Measurements from ENCODE around the gene SLITRK1. TPM values are rescaled to one million over a fixed set of nuclear protein-coding genes. Genes with fewer than 3 reads are reported as not detected.

The SLITRK1 gene
- total and polyA plus RNA-seq, 4 donors: 10.1 to 36.1 (median 32.7) TPM

- Histone ChIP-seq H3K27me3 (ENCODE audit: control insufficient read depth, insufficient read depth, low read length) (peaks cover 9% of the 10 kb centered on the region), H3K9me3 (ENCODE audit: control insufficient read depth, insufficient read depth, low read length) (no peaks in the 10 kb centered on the region), H3K36me3 (ENCODE audit: control insufficient read depth, insufficient read depth, low read length) (no peaks in the 10 kb centered on the region), H3K4me1 (ENCODE audit: control insufficient read depth, insufficient read depth, low read length) (peaks cover 17% of the 10 kb centered on the region), H3K27ac (ENCODE audit: low read depth, low read length) (no peak overlapping the region), H3K4me3 (ENCODE audit: low read depth, low read length) (no peak overlapping the region)
- DNase-seq (ENCODE audit: low read depth in 4 of 6, low spot score in 6 of 6): no peak
Measured at GRCh38 chr13:83884141-83884540, 1.9 kb upstream of the SLITRK1 start.

DNA sequence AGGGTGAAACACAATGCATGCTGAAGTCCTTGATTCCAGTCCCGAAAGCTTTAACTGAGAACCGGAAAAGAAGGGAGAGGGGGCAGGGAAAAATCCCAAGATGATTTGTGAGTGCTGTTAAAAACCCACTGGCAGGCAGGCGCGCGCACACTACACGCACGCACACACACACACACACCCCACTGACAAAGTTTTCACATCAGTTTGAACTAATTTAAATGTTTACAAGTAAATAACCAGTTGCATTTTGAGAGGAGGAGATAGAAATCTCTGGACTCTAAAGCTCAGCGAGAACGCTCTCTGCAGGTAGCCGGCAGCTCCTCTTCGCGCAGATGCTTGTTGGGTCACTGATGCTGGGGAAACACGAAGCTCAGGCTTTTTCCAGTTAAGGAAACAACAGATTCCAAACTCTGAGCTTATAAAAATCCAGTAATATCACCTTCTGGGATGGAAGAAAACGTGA lies 818 bp upstream of the SLITRK1 start:
- Histone ChIP-seq H3K36me3 (ENCODE audit: control insufficient read depth, insufficient read depth, low read length) (no peaks in the 10 kb centered on the region), H3K9me3 (ENCODE audit: control insufficient read depth, insufficient read depth, low read length) (no peaks in the 10 kb centered on the region), H3K4me1 (ENCODE audit: control insufficient read depth, insufficient read depth, low read length) (peaks cover 23% of the 10 kb centered on the region), H3K4me3 (ENCODE audit: low read depth, low read length) (peak overlapping the region; percentile 70), H3K27me3 (ENCODE audit: control insufficient read depth, insufficient read depth, low read length) (peaks cover 14% of the 10 kb centered on the region), H3K27ac (ENCODE audit: low read depth, low read length) (no peak overlapping the region)
- 2% methylated on average over 7 of the region's 14 CpGs for WGBS (ENCODE audit: insufficient coverage)
- DNase-seq (ENCODE audit: low read depth in 4 of 6, low spot score in 6 of 6): peak in 2 of 6 donors; percentile 64 to 81

GRCh38 chr13:83882606-83882959 lies 309 bp upstream of the SLITRK1 start:
- no CpG with 5 or more reads among the region's 9 CpGs for WGBS (ENCODE audit: insufficient coverage)
- H3K4me3 ChIP-seq (ENCODE audit: low read depth, low read length): peak overlapping the region; percentile 70

DNA sequence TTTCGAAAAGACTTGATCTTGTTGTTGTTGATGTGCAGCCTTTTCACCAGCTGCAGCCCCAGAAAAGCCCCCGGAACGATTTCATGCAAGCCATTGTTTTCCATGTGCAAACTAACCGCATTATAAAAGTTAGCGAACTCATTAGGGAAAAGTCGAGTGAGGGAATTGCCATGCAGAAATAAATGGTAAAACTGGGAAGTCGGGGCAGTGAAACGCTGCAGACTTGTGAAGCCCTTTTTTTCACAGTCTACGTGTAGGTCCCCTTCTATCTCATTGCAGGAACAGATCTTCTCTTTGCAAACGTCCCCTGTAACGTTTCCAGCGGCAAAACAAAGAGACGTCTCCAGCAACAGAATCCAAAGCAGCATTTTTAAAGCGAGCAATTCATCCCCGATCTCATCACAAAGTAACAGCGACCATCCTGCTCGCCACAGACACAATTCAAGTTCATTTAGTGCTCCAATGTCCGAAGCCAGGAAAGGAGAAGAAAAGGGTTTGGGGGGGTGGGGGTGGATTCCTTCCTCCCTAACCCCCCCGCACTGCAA lies 1.1 kb downstream of the SLITRK1 start:
- peak overlapping the region; percentile 70 for H3K4me3 ChIP-seq (ENCODE audit: low read depth, low read length)
- H3K9me3 ChIP-seq (ENCODE audit: control insufficient read depth, insufficient read depth, low read length): no peaks in the 10 kb centered on the region
- DNase-seq (ENCODE audit: low read depth in 4 of 6, low spot score in 6 of 6): peak in 2 of 6 donors; percentile 68 to 86
- H3K4me1 ChIP-seq (ENCODE audit: control insufficient read depth, insufficient read depth, low read length): peaks cover 23% of the 10 kb centered on the region
- 1% methylated on average over 10 of the region's 19 CpGs for WGBS (ENCODE audit: insufficient coverage)
- H3K36me3 ChIP-seq (ENCODE audit: control insufficient read depth, insufficient read depth, low read length): no peaks in the 10 kb centered on the region
- H3K27ac ChIP-seq (ENCODE audit: low read depth, low read length): peak overlapping the region; percentile 69
- H3K27me3 ChIP-seq (ENCODE audit: control insufficient read depth, insufficient read depth, low read length): peaks cover 14% of the 10 kb centered on the region

More at GRCh38 chr13:83882606-83882959, 309 bp upstream of the SLITRK1 start:
- DNase-seq (ENCODE audit: low read depth in 4 of 6, low spot score in 6 of 6): peak in 1 of 6 donors; percentile 36
- peaks cover 23% of the 10 kb centered on the region for H3K4me1 ChIP-seq (ENCODE audit: control insufficient read depth, insufficient read depth, low read length)
- peaks cover 14% of the 10 kb centered on the region for H3K27me3 ChIP-seq (ENCODE audit: control insufficient read depth, insufficient read depth, low read length)
- H3K27ac ChIP-seq (ENCODE audit: low read depth, low read length): peak overlapping the region; percentile 78
- H3K36me3 ChIP-seq (ENCODE audit: control insufficient read depth, insufficient read depth, low read length): no peaks in the 10 kb centered on the region
- no peaks in the 10 kb centered on the region for H3K9me3 ChIP-seq (ENCODE audit: control insufficient read depth, insufficient read depth, low read length)

DNA sequence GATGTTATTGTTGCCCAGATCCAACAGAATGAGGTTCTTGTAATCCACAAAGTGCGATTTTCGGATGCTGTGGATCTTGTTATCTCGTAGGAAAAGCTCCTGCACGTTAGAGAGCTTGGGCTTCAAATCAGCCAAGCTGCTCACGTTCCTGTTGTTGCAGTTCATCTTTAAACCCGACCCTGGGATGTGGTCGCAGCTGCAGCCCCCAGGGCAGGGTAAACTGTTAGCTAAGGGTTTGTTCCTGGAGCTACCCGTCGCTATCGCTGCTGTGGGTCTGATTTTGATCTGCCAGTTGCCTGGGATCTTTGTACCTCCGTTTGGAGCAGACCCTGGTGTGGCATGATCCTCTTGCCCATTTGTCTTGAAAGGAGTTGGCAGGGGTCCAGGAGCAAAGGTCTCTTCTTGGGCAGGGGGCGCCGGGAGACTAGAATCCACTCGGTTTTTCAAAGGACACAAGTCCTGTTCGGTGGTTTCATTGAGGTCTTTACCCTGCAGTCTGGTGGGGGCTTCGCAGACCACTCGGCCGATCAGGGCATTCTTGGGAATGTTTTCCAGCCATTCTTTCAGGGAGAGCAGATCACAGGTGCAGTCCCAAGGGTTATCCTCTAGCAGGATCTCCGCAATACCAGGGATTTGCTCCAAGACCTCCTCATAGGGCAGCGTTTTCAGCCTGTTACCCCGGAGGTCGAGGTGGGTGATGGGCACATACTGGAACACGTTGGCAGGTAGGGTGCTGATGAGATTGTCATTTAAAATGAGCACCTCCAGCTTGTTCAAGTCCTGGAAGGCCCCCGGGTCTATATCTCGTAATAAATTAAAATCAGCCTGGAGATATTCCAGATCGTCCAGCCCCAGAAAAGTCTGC lies 1.8 kb downstream of the SLITRK1 start:
- peak in 2 of 6 donors; percentile 56 to 77 for DNase-seq (ENCODE audit: low read depth in 4 of 6, low spot score in 6 of 6)
- Histone ChIP-seq H3K27ac (ENCODE audit: low read depth, low read length) (peak overlapping the region; percentile 69), H3K36me3 (ENCODE audit: control insufficient read depth, insufficient read depth, low read length) (no peaks in the 10 kb centered on the region), H3K4me1 (ENCODE audit: control insufficient read depth, insufficient read depth, low read length) (peaks cover 23% of the 10 kb centered on the region), H3K9me3 (ENCODE audit: control insufficient read depth, insufficient read depth, low read length) (no peaks in the 10 kb centered on the region), H3K27me3 (ENCODE audit: control insufficient read depth, insufficient read depth, low read length) (peaks cover 14% of the 10 kb centered on the region), H3K4me3 (ENCODE audit: low read depth, low read length) (peak overlapping the region; percentile 70)
- WGBS (ENCODE audit: insufficient coverage): 2% methylated on average over 22 of the region's 26 CpGs

GRCh38 chr13:83879431-83880171 lies 2.7 kb downstream of the SLITRK1 start:
- H3K36me3 ChIP-seq (ENCODE audit: control insufficient read depth, insufficient read depth, low read length): no peaks in the 10 kb centered on the region
- peaks cover 14% of the 10 kb centered on the region for H3K27me3 ChIP-seq (ENCODE audit: control insufficient read depth, insufficient read depth, low read length)
- no peaks in the 10 kb centered on the region for H3K9me3 ChIP-seq (ENCODE audit: control insufficient read depth, insufficient read depth, low read length)
- peak overlapping the region; percentile 69 for H3K27ac ChIP-seq (ENCODE audit: low read depth, low read length)
- DNase-seq (ENCODE audit: low read depth in 4 of 6, low spot score in 6 of 6): peak in 3 of 6 donors; percentile 31 to 82 (median 72)
- peaks cover 23% of the 10 kb centered on the region for H3K4me1 ChIP-seq (ENCODE audit: control insufficient read depth, insufficient read depth, low read length)
- 3% methylated on average over 33 of the region's 33 CpGs for WGBS (ENCODE audit: insufficient coverage)
- peak overlapping the region; percentile 70 for H3K4me3 ChIP-seq (ENCODE audit: low read depth, low read length)

DNA sequence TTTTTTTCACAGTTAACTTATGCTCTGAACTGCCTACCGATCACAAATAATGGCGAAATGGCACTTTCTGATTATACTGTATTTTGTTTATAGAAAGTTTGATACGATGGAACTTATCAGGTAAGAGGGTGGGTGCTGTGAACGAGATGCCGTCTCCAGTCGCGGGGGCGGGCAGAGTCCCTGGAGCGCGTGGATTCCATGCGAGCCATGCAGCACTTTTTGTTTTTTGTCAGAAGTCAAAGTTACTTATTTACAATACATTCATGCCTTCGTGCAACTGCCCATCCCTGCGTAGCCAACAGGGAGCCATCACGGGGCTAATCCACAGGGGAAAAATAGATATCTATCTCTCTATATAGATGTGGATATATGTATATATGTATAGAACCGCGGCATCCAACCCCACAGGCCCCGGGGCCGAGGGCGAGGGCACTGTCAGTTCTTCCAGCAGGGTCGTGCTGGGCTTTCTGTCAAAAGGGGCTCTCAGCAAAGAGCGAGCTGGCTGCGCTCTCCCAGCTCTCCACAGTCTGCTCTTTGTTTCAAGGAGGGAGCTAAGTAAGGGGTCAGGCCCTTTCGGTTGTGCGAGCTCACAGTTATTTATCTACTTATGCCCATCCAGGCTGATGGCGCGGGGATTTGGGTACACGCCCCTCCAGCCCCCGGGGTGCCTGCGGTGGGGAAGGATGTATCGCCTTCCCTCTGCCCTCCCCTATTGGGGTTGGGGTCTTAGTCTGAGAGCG lies 3.4 kb downstream of the SLITRK1 start:
- H3K27me3 ChIP-seq (ENCODE audit: control insufficient read depth, insufficient read depth, low read length): peaks cover 14% of the 10 kb centered on the region
- peaks cover 23% of the 10 kb centered on the region for H3K4me1 ChIP-seq (ENCODE audit: control insufficient read depth, insufficient read depth, low read length)
- WGBS (ENCODE audit: insufficient coverage): 0% methylated on average over 8 of the region's 31 CpGs
- H3K9me3 ChIP-seq (ENCODE audit: control insufficient read depth, insufficient read depth, low read length): no peaks in the 10 kb centered on the region
- H3K4me3 ChIP-seq (ENCODE audit: low read depth, low read length): peak overlapping the region; percentile 70
- no peaks in the 10 kb centered on the region for H3K36me3 ChIP-seq (ENCODE audit: control insufficient read depth, insufficient read depth, low read length)
- peak overlapping the region; percentile 69 for H3K27ac ChIP-seq (ENCODE audit: low read depth, low read length)
- peak in 2 of 6 donors; percentile 66 to 77 for DNase-seq (ENCODE audit: low read depth in 4 of 6, low spot score in 6 of 6)

DNA sequence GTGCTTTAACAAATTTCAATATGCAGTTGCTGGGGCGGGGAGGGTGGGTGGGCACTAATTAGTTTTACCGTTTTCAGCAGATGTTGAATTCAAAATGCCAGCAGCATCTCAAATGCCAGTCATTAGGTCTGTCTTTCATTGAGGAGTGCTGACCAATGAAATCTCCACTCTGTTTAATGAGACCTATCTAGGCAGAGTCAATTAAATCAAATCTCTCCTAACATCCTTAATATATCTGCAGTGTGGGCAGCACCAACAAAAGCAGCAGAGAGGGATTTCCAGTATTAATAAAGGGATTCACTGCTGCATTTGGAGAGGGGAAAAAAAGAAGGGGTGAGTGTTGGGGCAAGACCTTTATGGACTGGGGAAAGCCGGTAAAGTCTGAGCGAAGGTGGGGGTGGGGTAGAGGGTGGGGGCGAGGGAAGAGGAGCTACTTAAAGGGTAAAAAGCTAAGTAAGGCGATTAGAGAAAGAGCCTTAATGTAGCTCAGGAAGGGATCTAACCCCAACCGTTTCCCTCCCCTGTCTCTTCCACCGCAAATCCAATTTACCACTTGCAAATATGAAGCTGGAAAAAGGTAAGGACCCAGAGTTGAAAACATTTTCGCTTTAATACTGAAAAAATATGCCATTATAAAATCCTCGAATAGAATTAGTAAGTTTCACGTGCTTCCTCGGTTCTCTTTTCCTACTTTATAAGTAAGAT lies 4.5 kb downstream of the SLITRK1 start:
- H3K9me3 ChIP-seq (ENCODE audit: control insufficient read depth, insufficient read depth, low read length): no peaks in the 10 kb centered on the region
- peaks cover 14% of the 10 kb centered on the region for H3K27me3 ChIP-seq (ENCODE audit: control insufficient read depth, insufficient read depth, low read length)
- peak overlapping the region; percentile 70 for H3K4me3 ChIP-seq (ENCODE audit: low read depth, low read length)
- H3K27ac ChIP-seq (ENCODE audit: low read depth, low read length): no peak overlapping the region
- peak in 2 of 6 donors; percentile 16 to 72 for DNase-seq (ENCODE audit: low read depth in 4 of 6, low spot score in 6 of 6)
- 0% methylated on average over 1 of the region's 12 CpGs for WGBS (ENCODE audit: insufficient coverage)
- H3K4me1 ChIP-seq (ENCODE audit: control insufficient read depth, insufficient read depth, low read length): peaks cover 23% of the 10 kb centered on the region
- H3K36me3 ChIP-seq (ENCODE audit: control insufficient read depth, insufficient read depth, low read length): no peaks in the 10 kb centered on the region

All from spinal cord (tissue), 10 donors.